Erythroblast (primary cell): Measurements from ENCODE around the gene DUS2.

ENCODE experiments used
- GATA1 ChIP-seq: IDR thresholded peaks from 2 replicates; pipeline ENCODE4 v1.6.1; 2011; ENCODE audit warnings: low read depth, mild to moderate bottlenecking, control low read depth, low read length, moderate library complexity
- POLR2A ChIP-seq: IDR thresholded peaks from 2 replicates; pipeline ENCODE4 v1.6.1; 2011; ENCODE audit warnings: mild to moderate bottlenecking, low read length

DNA sequence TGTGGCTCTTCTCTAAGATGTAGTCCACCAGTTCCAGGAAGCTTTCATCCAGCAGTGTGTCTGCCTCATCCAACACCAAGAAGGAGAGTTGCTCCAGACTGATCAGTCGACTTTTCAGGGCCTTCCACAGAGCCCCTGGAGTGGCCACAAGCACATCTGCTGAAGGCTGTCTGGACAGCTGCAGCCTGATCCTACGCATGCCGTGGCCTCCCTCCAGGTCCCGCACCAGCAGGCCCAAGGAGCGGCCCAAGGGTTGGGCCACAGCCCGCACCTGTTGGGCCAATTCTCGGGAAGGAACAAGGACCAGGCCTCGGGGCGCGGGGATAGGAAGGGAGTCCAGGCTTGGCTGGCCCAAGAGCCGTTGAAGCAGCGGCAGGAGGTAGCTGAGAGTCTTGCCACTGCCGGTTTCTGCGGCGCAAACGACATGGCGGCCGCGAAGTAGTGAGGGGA lies 781 bp upstream of the DUS2 start:
- TF ChIP-seq POLR2A (no peak), GATA1 (no peak)
